HL-60 (cell line): ENCODE measurements around the gene FEN1.

Experiments used
- CTCF ChIP-seq: IDR thresholded peaks from one replicate; pipeline ENCODE4 v1.5.1; 2011; ENCODE audit warnings: low read length, control low read depth, inconsistent platforms; ENCODE audit not compliant: insufficient read depth
- GABPA ChIP-seq: IDR thresholded peaks from 2 replicates; pipeline ENCODE4 v1.6.1; 2012; ENCODE audit warnings: low read depth

- TF ChIP-seq GABPA (no peak), CTCF (no peak)
Observed at GRCh38 chr11:61817471-61818202, 24.9 kb downstream of the FEN1 start.
